SK-N-SH (cell line): Measurements from ENCODE around the gene PLCB1.

Experiments used
- CHD2 ChIP-seq: fragments of 150-350 bp; IDR thresholded peaks from 2 replicates; pipeline ENCODE4 v1.6.1; 2018; ENCODE audit warnings: low read length; ENCODE audit not compliant: partially characterized antibody
- ELF1 ChIP-seq: IDR thresholded peaks from 2 replicates; pipeline ENCODE4 v1.4.0; 2012
- FOSL2 ChIP-seq: IDR thresholded peaks from 2 replicates; pipeline ENCODE4 v1.4.0; 2012; ENCODE audit warnings: low read depth, mild to moderate bottlenecking, moderate library complexity, borderline replicate concordance
- FOXM1 ChIP-seq: IDR thresholded peaks from 2 replicates; pipeline ENCODE4 v1.4.0; 2012; ENCODE audit warnings: low read depth, mild to moderate bottlenecking
- MEF2A ChIP-seq: IDR thresholded peaks from 2 replicates; pipeline ENCODE4 v1.4.0; 2012; ENCODE audit warnings: low read depth, borderline replicate concordance
- MXI1 ChIP-seq: IDR thresholded peaks from 2 replicates; pipeline ENCODE4 v1.6.1; 2012; ENCODE audit warnings: mild to moderate bottlenecking, low read depth, low read length, improper control_type of control experiment
- POLR2AphosphoS5 ChIP-seq: IDR thresholded peaks from 2 replicates; pipeline ENCODE4 v1.6.1; 2012; ENCODE audit warnings: low read depth, low read length
- REST ChIP-seq: IDR thresholded peaks from 2 replicates; pipeline ENCODE4 v1.6.1; 2012; ENCODE audit warnings: mild to moderate bottlenecking, low read depth, low read length, moderate library complexity
- SIN3A ChIP-seq: IDR thresholded peaks from 2 replicates; pipeline ENCODE4 v1.6.1; 2012; ENCODE audit warnings: low read depth, mild to moderate bottlenecking, low read length, moderate library complexity, borderline replicate concordance
- TAF1 ChIP-seq: IDR thresholded peaks from 2 replicates; pipeline ENCODE4 v1.6.1; 2012; ENCODE audit warnings: low read depth, mild to moderate bottlenecking, low read length, moderate library complexity, borderline replicate concordance
- TEAD4 ChIP-seq: IDR thresholded peaks from 2 replicates; pipeline ENCODE4 v1.4.0; 2012; ENCODE audit warnings: mild to moderate bottlenecking, borderline replicate concordance; ENCODE audit not compliant: insufficient read depth
- TF ChIP-seq, protein P1 (sequence below): fragments of 200-600 bp; sonication (generic); IDR thresholded peaks from 2 replicates; pipeline ENCODE4 v1.6.1; 2017; ENCODE audit warnings: antibody characterized with exemption, mild to moderate bottlenecking, moderate library complexity
- TF ChIP-seq, protein P2 (sequence below): IDR thresholded peaks from 2 replicates; pipeline ENCODE4 v1.4.0; 2012; ENCODE audit warnings: low read depth
- TF ChIP-seq, protein P3 (sequence below): IDR thresholded peaks from 2 replicates; pipeline ENCODE4 v1.4.0; 2012; ENCODE audit warnings: low read depth, borderline replicate concordance

DNA sequence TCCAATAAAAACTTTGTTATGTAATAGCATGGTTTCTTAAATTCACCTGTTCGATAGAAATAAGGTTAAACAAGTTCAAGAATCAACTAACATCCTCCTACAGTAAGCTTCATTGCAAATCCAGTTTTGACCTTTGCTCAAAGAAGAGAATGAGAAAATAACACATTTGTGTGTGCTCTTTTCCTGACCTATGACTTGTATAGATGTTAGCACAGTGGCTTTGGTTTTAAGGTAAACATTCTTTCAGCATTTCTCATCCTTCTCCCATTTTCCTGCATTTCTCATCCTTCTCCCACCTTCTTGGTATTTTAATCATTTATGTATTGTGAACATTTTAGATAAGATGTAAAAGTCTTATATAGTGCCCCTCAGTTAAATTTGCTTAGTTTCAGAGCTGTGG, 73.9 kb downstream of the PLCB1 start:
- TF ChIP-seq, protein P1, sequence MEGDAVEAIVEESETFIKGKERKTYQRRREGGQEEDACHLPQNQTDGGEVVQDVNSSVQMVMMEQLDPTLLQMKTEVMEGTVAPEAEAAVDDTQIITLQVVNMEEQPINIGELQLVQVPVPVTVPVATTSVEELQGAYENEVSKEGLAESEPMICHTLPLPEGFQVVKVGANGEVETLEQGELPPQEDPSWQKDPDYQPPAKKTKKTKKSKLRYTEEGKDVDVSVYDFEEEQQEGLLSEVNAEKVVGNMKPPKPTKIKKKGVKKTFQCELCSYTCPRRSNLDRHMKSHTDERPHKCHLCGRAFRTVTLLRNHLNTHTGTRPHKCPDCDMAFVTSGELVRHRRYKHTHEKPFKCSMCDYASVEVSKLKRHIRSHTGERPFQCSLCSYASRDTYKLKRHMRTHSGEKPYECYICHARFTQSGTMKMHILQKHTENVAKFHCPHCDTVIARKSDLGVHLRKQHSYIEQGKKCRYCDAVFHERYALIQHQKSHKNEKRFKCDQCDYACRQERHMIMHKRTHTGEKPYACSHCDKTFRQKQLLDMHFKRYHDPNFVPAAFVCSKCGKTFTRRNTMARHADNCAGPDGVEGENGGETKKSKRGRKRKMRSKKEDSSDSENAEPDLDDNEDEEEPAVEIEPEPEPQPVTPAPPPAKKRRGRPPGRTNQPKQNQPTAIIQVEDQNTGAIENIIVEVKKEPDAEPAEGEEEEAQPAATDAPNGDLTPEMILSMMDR, result no peak
- TF ChIP-seq SIN3A (no peak), REST (no peak), TEAD4 (no peak), CHD2 (no peak), FOSL2 (no peak), POLR2AphosphoS5 (no peak), TAF1 (no peak), FOXM1 (no peak), MEF2A (no peak), MXI1 (no peak), ELF1 (no peak)
- TF ChIP-seq, protein P2, sequence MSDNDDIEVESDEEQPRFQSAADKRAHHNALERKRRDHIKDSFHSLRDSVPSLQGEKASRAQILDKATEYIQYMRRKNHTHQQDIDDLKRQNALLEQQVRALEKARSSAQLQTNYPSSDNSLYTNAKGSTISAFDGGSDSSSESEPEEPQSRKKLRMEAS, result no peak
- TF ChIP-seq, protein P3, sequence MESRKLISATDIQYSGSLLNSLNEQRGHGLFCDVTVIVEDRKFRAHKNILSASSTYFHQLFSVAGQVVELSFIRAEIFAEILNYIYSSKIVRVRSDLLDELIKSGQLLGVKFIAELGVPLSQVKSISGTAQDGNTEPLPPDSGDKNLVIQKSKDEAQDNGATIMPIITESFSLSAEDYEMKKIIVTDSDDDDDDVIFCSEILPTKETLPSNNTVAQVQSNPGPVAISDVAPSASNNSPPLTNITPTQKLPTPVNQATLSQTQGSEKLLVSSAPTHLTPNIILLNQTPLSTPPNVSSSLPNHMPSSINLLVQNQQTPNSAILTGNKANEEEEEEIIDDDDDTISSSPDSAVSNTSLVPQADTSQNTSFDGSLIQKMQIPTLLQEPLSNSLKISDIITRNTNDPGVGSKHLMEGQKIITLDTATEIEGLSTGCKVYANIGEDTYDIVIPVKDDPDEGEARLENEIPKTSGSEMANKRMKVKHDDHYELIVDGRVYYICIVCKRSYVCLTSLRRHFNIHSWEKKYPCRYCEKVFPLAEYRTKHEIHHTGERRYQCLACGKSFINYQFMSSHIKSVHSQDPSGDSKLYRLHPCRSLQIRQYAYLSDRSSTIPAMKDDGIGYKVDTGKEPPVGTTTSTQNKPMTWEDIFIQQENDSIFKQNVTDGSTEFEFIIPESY, result no peak
